NCI-H82 treated with DMSO at 0.1 percent for 48 hours (cell line): ENCODE results near the gene STRN4.

Experiments
- DNase-seq: peaks from one replicate; lab custom pipeline; 2025; ENCODE audit not compliant: unreplicated experiment; lab: John Stamatoyannopoulos, UW

STRN4 gene

GRCh38 chr19:46674416-46675178 is 71.7 kb downstream of the STRN4 start:
- no peak for DNase-seq

- DNase-seq: no peak
Measured at GRCh38 chr19:46670813-46671212, 75.4 kb downstream of the STRN4 start.
